Stimulated activated naive CD4-positive, alpha-beta T cell (primary cell): ENCODE results near the gene FGR.

Experiments
- DNase-seq, 6 experiments: peaks; one replicate each; lab custom pipeline; 2025; lab: John Stamatoyannopoulos, UW

FGR gene

DNA sequence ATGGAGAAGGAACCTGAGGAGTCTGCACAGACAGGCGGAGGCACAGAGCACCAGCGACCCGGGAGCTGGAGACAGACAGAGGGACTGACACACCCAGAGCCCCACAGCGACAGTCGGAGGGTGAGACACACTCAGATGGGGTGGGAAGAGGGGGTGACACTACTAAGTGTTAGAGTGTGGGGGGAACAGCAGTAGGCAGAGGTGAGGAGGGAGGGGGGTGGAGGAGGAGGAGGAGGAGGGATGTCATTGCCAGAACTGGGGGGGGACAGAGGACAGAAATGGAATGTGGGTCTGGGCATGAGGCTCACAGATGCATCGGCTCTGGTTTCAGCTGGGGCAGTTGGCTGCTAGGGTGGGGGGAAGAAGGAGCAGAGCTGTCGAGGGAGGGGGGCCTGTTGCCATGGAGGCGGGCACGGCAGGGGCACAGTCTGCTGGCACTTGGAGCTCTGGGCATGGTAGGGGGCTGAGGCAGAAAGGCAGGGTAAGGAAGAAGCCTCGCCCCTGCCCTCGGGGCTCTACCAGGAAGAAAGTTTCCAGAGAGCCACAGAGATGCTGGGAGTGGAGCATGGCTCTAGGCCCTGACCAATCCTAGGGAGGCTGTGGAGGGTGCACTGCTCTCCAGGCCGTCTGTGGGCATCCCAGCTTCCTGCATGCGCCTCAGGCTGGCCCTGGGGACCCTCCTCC lies 68.4 kb downstream of the FGR start:
- DNase-seq = no peak

DNA sequence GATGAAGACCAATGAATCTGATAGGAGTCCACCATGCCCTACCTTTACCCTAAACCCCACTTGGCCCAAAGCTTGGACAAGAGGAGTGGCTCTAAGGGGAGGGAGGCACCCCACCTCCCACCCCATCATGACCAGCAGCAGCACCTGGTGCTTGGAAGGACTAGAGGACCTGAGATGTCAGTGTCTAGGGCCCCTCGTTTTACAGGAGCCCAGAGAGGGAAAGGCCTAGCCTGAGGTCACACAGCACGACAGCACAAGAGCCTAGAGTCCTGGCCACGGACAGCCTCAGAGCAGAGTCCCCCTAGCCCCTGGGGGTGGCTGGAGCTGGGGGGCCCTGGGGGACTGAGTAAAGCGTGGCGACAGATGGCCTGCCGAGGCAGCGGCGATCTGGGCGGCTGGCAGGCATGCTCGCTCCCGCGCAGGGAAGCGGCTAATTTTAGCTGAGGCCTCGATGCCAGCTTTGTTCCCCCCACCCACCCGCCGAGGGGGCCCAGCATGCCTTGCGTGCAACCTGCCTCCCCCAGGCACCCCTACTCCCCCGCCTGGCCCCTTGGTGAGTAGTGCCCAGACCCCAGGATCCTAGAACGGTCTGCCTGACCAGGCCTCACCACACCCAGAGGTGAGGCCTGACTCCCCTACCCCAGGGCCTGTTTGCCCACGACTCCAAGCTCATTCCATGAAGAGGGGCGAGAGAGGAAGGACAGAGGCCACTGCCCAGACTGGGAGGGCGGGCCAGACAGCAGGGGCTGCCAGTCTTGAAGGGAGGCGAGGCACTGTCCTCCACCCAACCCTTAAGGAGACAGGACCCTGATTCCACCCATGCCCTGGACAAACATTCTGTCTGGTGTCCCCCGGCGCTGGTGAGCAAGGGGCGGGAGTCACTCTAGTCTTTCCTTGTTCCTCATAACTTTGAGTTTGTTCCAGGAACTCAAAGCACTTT lies 70.0 kb downstream of the FGR start:
- no peak for DNase-seq

DNA sequence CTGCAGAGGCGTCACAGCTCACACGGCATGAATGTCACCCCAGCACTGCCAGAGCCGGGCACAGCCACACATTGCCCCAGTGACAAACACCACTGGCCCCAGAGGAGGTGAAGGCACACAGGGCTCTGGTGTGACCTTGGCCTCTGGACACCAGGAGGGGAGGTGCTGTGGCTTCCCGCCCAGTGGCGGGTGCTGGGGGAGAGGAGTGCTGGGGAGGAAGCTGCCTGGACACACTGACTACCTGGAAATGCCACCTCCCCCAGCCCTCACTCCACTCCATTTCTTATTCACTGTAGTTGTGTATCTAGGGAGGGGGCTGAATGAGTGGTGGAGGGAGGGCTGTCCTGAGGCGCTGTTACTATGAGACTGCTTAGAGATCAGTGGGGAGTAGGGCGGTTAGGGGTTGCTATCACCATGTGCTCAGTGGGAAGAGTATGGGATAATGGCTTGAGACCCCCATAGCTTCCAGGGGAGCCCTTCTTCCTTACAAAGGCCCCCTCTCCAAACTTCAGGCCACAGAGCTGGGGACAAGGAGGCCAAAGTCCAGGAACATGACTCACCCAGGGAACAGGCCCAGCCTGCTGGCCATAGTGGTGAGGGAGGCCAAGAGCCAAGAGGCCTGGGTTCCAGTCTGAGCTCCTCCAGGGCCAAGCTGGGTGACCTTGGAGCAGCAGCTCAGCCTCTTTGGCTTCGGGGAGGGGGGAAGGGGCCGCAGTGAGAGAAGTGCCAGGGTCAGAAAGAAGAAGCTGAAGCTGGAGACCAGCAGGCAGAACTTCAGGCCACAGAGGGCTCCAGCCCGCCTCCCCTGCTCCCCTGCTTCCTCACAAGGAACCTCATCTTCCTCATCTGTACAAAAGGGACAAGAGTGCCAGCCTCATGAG lies 71.2 kb downstream of the FGR start:
- DNase-seq = no peak

DNA sequence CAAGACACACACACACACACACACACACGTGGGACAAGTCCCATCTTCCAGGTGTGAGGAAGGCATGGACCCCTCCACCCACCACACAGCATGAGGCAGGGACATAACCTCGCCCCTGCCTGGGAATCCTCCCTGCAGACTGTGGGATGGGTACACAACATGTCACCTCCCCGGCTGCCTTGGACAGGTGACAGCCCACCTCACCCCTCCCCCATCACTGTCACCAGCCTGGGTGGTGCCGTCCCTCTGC lies 71.7 kb downstream of the FGR start:
- DNase-seq = no peak

DNA sequence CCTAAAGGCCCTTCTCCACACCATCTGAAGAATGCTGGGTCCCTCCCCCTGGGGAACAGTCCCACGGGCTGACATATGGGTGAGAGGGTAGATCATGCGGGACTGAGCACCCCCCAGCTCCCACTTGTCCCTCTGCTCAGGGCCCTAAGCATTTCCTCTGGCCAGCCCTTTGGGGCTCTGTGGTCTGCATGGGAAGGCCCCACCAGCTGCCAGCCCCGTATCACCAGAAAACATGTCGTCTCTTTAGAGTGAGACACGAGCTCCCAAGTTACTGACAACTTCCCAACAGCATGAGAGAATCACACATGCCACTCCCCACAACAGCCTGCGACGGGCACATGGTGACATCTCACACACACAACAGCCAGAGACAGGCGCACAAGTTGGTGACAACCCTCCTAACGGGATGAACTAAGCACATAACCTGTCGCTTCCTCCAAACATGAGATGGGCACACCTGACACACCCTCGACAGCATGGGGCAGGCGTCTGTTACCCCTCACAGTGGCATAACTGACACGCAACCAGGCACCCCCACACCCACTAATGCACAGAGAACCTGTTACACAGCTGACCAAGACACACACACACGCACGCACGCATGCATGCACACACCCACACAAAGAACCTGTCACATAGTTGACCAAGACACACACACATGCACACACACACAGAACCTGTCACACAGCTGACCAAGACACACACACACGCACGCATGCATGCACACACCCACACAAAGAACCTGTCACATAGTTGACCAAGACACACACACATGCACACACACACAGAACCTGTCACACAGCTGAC lies 72.2 kb downstream of the FGR start:
- DNase-seq = no peak
